Glutamatergic neuron (in vitro differentiated cells): ENCODE results near the gene STK11. TPM values are rescaled to one million over a fixed set of nuclear protein-coding genes. Genes with fewer than 3 reads are reported as not detected.
A peak's percentile ranks its signal among the peaks of the same experiment; 100 is the strongest.

Experiments used
- DNase-seq: peaks from one replicate; pipeline ENCODE4 v3.0.0; 2022
- H3K27ac Mint-ChIP-seq: one replicate; pipeline ENCODE4 v1.8.0; 2020; ENCODE audit warnings: mild to moderate bottlenecking, mixed read lengths, inconsistent platforms; ENCODE audit not compliant: unreplicated experiment
- H3K27me3 Mint-ChIP-seq: one replicate; pipeline ENCODE4 v1.8.0; 2020; ENCODE audit warnings: mild to moderate bottlenecking, moderate library complexity, mixed read lengths, inconsistent platforms; ENCODE audit not compliant: unreplicated experiment
- H3K36me3 Mint-ChIP-seq: one replicate; pipeline ENCODE4 v1.8.0; 2020; ENCODE audit warnings: mild to moderate bottlenecking, mixed read lengths, inconsistent platforms; ENCODE audit not compliant: unreplicated experiment
- H3K4me1 Mint-ChIP-seq: one replicate; pipeline ENCODE4 v1.8.0; 2020; ENCODE audit warnings: mild to moderate bottlenecking, low read depth, mixed read lengths, inconsistent platforms; ENCODE audit not compliant: unreplicated experiment
- H3K4me3 Mint-ChIP-seq: one replicate; pipeline ENCODE4 v1.8.0; 2020; ENCODE audit warnings: mild to moderate bottlenecking, mixed read lengths, inconsistent platforms; ENCODE audit not compliant: unreplicated experiment
- H3K9me3 Mint-ChIP-seq: one replicate; pipeline ENCODE4 v1.8.0; 2020; ENCODE audit warnings: mild to moderate bottlenecking, moderate library complexity, mixed read lengths, inconsistent platforms; ENCODE audit not compliant: unreplicated experiment
- total RNA-seq: library from RNA; stranded (reverse); fragmentation: NEBNext Ultra II Directional; extraction: Animal tissue kit (Norgen Biotek cat#: 25700); gene quantifications from one replicate; pipeline ENCODE4 v1.2.1, GENCODE V29; 2021; ENCODE audit not compliant: unreplicated experiment
- TF ChIP-seq, protein P1 (sequence below): fragments of 200-600 bp; sonication (generic); IDR thresholded peaks from one replicate; pipeline ENCODE4 v1.5.0; 2021; ENCODE audit not compliant: partially characterized antibody, unreplicated experiment

STK11 gene
- total RNA-seq, 1 donor from 2014 or later: 48.2 TPM

DNA sequence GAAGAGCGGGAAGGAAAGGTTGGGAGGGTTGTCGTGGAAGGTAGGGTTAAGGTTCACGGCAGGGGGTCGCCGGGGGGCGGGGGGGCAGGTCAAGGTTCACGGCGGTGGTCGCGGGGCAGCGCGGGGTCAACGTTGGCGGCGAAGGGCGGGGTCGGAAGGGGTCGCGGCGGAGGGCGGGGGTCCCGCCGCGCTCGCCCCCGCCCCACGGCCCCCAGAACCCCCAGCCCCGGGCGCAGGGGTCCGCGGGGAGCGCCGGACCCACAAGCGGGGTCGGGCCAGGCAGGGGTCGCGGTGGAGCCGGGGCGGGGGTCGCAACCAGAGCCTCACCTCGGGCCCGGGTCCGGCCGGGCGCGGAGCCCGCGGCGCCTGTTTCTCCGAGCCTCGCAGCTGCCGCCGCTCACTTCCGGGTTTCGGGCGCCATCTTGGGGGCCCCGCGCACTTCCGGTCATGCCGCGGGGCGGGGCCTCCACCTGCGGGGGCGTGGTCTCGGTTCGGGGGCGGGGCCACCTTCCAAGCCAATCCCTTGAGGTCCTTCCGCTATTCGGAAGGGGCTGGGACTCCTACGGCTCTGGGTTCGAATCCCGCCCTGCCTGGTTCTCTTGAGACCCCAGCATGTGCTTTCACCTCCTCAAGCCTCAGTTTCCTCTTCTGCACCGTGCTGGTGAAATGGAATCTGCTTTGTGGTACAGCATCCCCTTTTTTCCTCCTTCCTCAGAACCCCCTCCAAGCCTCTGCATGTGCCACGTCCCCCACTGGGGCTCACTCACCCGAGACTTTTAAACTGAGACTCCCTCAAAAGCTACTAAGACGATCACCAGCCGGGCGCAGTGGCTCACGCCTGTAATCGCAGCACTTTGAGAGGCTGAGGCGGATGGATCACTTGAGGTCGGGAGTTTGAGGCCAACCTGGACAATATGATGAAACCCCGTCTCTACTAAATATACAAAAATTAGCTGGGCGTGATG lies 31.5 kb upstream of the STK11 start, which contains the start of gene SBNO2:
TSS of gene SBNO2 (minus strand) at position 424 of the 965 bp plus-strand sequence. CDS start 19,992 bp downstream, outside the sequence.
- DNase-seq: peak; percentile 96
- H3K4me1 Mint-ChIP-seq: peaks cover 17% of the 10 kb centered on the region
- H3K27ac Mint-ChIP-seq: peak within 1 kb of the TSS; percentile 98
- H3K27me3 Mint-ChIP-seq: peaks cover 12% of the 10 kb centered on the region
- H3K4me3 Mint-ChIP-seq: peak within 1 kb of the TSS; percentile 90
- H3K9me3 Mint-ChIP-seq: peaks cover 19% of the 10 kb centered on the region
- peaks cover 9% of the 10 kb centered on the region for H3K36me3 Mint-ChIP-seq
- TF ChIP-seq, protein P1, sequence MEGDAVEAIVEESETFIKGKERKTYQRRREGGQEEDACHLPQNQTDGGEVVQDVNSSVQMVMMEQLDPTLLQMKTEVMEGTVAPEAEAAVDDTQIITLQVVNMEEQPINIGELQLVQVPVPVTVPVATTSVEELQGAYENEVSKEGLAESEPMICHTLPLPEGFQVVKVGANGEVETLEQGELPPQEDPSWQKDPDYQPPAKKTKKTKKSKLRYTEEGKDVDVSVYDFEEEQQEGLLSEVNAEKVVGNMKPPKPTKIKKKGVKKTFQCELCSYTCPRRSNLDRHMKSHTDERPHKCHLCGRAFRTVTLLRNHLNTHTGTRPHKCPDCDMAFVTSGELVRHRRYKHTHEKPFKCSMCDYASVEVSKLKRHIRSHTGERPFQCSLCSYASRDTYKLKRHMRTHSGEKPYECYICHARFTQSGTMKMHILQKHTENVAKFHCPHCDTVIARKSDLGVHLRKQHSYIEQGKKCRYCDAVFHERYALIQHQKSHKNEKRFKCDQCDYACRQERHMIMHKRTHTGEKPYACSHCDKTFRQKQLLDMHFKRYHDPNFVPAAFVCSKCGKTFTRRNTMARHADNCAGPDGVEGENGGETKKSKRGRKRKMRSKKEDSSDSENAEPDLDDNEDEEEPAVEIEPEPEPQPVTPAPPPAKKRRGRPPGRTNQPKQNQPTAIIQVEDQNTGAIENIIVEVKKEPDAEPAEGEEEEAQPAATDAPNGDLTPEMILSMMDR: no peak

DNA sequence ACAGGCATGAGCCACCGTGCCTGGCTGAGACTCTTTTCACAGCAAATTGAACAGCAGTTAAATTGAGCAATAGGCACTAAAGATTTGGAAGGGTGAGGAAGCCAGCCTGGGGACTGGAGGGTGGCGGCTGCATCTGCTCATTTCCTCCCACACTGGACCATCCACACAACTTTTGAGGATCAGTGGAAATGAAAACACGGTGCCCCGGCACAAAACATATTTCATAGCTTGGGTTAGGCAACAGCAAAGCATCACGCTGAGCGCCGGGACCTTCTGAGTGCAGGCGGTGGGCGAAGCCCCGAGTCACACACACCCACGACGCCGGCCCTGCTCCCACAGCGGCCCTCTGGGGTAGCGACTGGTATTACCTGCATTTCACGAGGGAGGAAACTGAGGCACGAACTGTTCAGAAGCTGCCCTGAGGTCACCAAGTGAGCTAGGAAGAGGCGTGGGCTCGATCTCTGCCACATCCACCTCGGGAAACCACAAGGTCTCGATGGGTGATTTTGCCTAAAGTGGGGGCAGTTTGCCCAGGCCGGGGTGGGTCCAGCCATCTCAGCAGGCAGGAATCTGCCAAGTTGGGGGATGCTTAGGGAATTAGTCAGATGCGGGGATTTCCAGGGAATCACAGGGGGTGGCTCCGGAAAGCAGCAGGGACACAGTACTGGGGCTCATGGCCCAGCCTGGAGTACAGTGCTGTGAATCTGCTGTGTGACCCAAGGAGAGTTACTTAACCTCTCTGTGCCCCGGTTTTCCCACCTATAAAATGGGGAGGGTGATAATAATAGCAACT lies 28.1 kb upstream of the STK11 start:
- H3K27ac Mint-ChIP-seq: no peak overlapping the region
- H3K36me3 Mint-ChIP-seq: no peaks in the 10 kb centered on the region
- TF ChIP-seq, protein P1: no peak
- no peak for DNase-seq
- peaks cover 11% of the 10 kb centered on the region for H3K9me3 Mint-ChIP-seq
- H3K4me1 Mint-ChIP-seq: peaks cover 6% of the 10 kb centered on the region
- H3K27me3 Mint-ChIP-seq: peaks cover 7% of the 10 kb centered on the region
- H3K4me3 Mint-ChIP-seq: no peak overlapping the region

DNA sequence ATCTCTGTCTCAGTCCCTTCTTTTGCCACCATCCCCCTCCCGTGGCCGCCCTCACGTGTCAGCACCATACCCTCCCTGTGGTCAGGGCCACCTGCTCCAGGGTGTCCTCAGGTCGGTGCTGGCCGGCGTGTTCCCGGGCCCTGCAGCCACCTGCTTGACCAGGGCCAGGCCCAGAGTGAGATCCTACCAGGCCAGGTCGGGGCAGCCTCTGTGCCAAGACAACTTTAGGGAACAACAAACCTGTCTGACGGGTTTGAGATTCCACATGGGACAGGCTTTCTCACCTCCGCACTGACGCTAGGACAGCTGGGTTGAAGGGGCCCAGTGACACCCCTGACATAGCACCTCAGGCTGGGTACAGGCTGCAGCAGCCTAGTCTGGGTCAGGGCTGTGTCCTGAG lies 24.0 kb upstream of the STK11 start:
- Mint-ChIP-seq H3K4me3 (peak overlapping the region; percentile 69), H3K27ac (peak overlapping the region; percentile 86), H3K9me3 (peaks cover 10% of the 10 kb centered on the region), H3K36me3 (no peaks in the 10 kb centered on the region), H3K27me3 (peaks cover 6% of the 10 kb centered on the region), H3K4me1 (peaks cover 6% of the 10 kb centered on the region)
- TF ChIP-seq, protein P1: no peak
- no peak for DNase-seq

DNA sequence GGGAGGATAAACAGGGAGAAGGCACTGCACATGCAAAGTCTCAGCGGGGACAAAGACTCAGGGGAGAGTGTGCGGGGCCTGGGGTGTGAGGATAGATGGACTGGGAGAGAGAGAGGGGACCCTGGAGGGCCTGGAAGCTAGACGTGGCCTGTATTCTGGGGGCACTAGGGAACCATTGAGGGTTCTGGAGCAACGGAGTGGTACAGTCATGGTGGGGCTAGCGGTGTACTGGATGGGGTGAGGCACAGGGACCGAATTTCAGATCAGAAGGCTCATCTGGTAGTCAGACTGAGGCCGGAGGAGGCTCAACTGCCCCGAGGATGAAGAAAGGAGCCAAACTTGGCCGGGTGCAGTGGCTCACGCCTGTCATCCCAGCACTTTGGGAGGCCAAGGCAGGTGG lies 23.5 kb upstream of the STK11 start:
- Mint-ChIP-seq H3K4me1 (peaks cover 6% of the 10 kb centered on the region), H3K36me3 (no peaks in the 10 kb centered on the region), H3K9me3 (peaks cover 10% of the 10 kb centered on the region), H3K27me3 (peaks cover 6% of the 10 kb centered on the region), H3K4me3 (peak overlapping the region; percentile 55), H3K27ac (peak overlapping the region; percentile 62)
- no peak for DNase-seq
- TF ChIP-seq, protein P1: no peak
